Measurements from ENCODE around the gene SLC30A4.

The SLC30A4 gene

GRCh38 chr15:45448066-45448915 lies 74.3 kb downstream of the SLC30A4 start:
- H3K9me3 ChIP-seq (ENCODE audit: control insufficient read depth, low read depth, low read length), result peaks cover 6% of the 10 kb centered on the region
- H3K4me1 ChIP-seq (ENCODE audit: control insufficient read depth, low read depth, low read length), result no peaks in the 10 kb centered on the region
- no peaks in the 10 kb centered on the region for H3K27me3 ChIP-seq (ENCODE audit: control insufficient read depth, insufficient read depth, low read length)
- no peak overlapping the region for H3K9ac ChIP-seq (ENCODE audit: low read length)
- no peak overlapping the region for H3K27ac ChIP-seq (ENCODE audit: low read length)
- H3K36me3 ChIP-seq (ENCODE audit: control insufficient read depth, low read depth, low read length), result no peaks in the 10 kb centered on the region
- H3K4me3 ChIP-seq (ENCODE audit: low read length), result no peak overlapping the region

GRCh38 chr15:45443645-45444044 lies 78.9 kb downstream of the SLC30A4 start:
- Histone ChIP-seq H3K9ac (ENCODE audit: low read length) (no peak overlapping the region), H3K4me3 (ENCODE audit: low read length) (no peak overlapping the region), H3K36me3 (ENCODE audit: control insufficient read depth, low read depth, low read length) (no peaks in the 10 kb centered on the region), H3K27ac (ENCODE audit: low read length) (no peak overlapping the region), H3K27me3 (ENCODE audit: control insufficient read depth, insufficient read depth, low read length) (no peaks in the 10 kb centered on the region), H3K9me3 (ENCODE audit: control insufficient read depth, low read depth, low read length) (no peaks in the 10 kb centered on the region), H3K4me1 (ENCODE audit: control insufficient read depth, low read depth, low read length) (peaks cover 3% of the 10 kb centered on the region)

- Histone ChIP-seq H3K4me3 (ENCODE audit: low read length) (no peak overlapping the region), H3K9ac (ENCODE audit: low read length) (no peak overlapping the region), H3K4me1 (ENCODE audit: control insufficient read depth, low read depth, low read length) (peaks cover 3% of the 10 kb centered on the region), H3K36me3 (ENCODE audit: control insufficient read depth, low read depth, low read length) (no peaks in the 10 kb centered on the region), H3K27ac (ENCODE audit: low read length) (no peak overlapping the region), H3K27me3 (ENCODE audit: control insufficient read depth, insufficient read depth, low read length) (no peaks in the 10 kb centered on the region), H3K9me3 (ENCODE audit: control insufficient read depth, low read depth, low read length) (no peaks in the 10 kb centered on the region)
Observed at GRCh38 chr15:45442507-45443135, 79.9 kb downstream of the SLC30A4 start.

GRCh38 chr15:45441686-45442085 lies 80.9 kb downstream of the SLC30A4 start:
- Histone ChIP-seq H3K27me3 (ENCODE audit: control insufficient read depth, insufficient read depth, low read length) (no peaks in the 10 kb centered on the region), H3K9me3 (ENCODE audit: control insufficient read depth, low read depth, low read length) (no peaks in the 10 kb centered on the region), H3K9ac (ENCODE audit: low read length) (no peak overlapping the region), H3K4me1 (ENCODE audit: control insufficient read depth, low read depth, low read length) (peaks cover 3% of the 10 kb centered on the region), H3K27ac (ENCODE audit: low read length) (no peak overlapping the region), H3K4me3 (ENCODE audit: low read length) (no peak overlapping the region), H3K36me3 (ENCODE audit: control insufficient read depth, low read depth, low read length) (no peaks in the 10 kb centered on the region)

GRCh38 chr15:45441036-45441435 lies 81.5 kb downstream of the SLC30A4 start:
- Histone ChIP-seq H3K4me3 (ENCODE audit: low read length) (no peak overlapping the region), H3K4me1 (ENCODE audit: control insufficient read depth, low read depth, low read length) (peaks cover 3% of the 10 kb centered on the region), H3K27me3 (ENCODE audit: control insufficient read depth, insufficient read depth, low read length) (no peaks in the 10 kb centered on the region), H3K9me3 (ENCODE audit: control insufficient read depth, low read depth, low read length) (no peaks in the 10 kb centered on the region), H3K9ac (ENCODE audit: low read length) (no peak overlapping the region), H3K36me3 (ENCODE audit: control insufficient read depth, low read depth, low read length) (no peaks in the 10 kb centered on the region), H3K27ac (ENCODE audit: low read length) (no peak overlapping the region)

GRCh38 chr15:45439521-45440260 lies 82.9 kb downstream of the SLC30A4 start:
- Histone ChIP-seq H3K9ac (ENCODE audit: low read length) (no peak overlapping the region), H3K36me3 (ENCODE audit: control insufficient read depth, low read depth, low read length) (no peaks in the 10 kb centered on the region), H3K4me3 (ENCODE audit: low read length) (no peak overlapping the region), H3K4me1 (ENCODE audit: control insufficient read depth, low read depth, low read length) (peaks cover 3% of the 10 kb centered on the region), H3K27ac (ENCODE audit: low read length) (no peak overlapping the region), H3K9me3 (ENCODE audit: control insufficient read depth, low read depth, low read length) (no peaks in the 10 kb centered on the region), H3K27me3 (ENCODE audit: control insufficient read depth, insufficient read depth, low read length) (no peaks in the 10 kb centered on the region)

DNA sequence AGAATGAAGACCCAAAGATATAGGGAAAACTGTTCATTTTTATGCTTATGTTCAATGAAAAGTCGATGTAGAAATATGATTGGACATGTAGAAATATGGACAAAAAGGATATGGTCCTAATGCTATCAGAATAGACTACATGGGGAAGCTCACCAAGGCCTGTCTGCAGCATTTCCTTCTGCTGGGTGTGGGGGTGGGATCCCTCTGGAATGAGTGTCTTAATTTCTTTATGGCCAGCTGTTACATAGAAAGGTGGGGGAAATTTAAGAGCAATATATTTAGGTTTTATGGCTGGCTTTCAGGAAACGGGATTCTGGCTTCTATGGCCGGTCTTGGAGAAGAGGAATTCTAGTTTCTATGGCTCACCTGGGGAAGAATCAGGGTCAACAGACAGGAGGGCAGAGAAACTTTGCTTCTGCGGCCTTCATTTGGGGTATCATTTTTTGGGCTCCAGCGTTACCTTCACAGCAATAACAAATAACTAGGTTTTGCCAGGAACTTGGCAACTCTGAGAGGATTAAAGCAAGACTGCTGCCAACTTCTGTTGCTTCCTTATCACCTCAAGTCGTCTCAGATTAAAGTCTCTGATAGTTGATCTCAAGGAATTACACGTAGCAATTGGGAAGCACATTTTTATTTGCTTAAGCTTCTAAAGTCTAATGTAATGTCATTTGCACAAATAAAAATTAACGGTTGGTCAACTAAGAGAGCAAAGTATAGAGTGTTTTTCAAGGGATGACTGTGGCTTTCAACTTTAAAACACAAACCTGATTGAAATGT lies 87.2 kb downstream of the SLC30A4 start:
- no peak overlapping the region for H3K4me3 ChIP-seq (ENCODE audit: low read length)
- H3K27ac ChIP-seq (ENCODE audit: low read length), result no peak overlapping the region
- no peaks in the 10 kb centered on the region for H3K36me3 ChIP-seq (ENCODE audit: control insufficient read depth, low read depth, low read length)
- no peak overlapping the region for H3K9ac ChIP-seq (ENCODE audit: low read length)
- no peaks in the 10 kb centered on the region for H3K4me1 ChIP-seq (ENCODE audit: control insufficient read depth, low read depth, low read length)
- H3K27me3 ChIP-seq (ENCODE audit: control insufficient read depth, insufficient read depth, low read length), result peaks cover 27% of the 10 kb centered on the region
- H3K9me3 ChIP-seq (ENCODE audit: control insufficient read depth, low read depth, low read length), result no peaks in the 10 kb centered on the region

- Histone ChIP-seq H3K9me3 (ENCODE audit: control insufficient read depth, low read depth, low read length) (no peaks in the 10 kb centered on the region), H3K27ac (ENCODE audit: low read length) (no peak overlapping the region), H3K36me3 (ENCODE audit: control insufficient read depth, low read depth, low read length) (no peaks in the 10 kb centered on the region), H3K4me3 (ENCODE audit: low read length) (no peak overlapping the region), H3K9ac (ENCODE audit: low read length) (no peak overlapping the region), H3K27me3 (ENCODE audit: control insufficient read depth, insufficient read depth, low read length) (peaks cover 32% of the 10 kb centered on the region), H3K4me1 (ENCODE audit: control insufficient read depth, low read depth, low read length) (no peaks in the 10 kb centered on the region)
Observed at GRCh38 chr15:45434078-45434567, 88.4 kb downstream of the SLC30A4 start.

GRCh38 chr15:45431511-45431910 lies 91.0 kb downstream of the SLC30A4 start:
- no peak overlapping the region for H3K9ac ChIP-seq (ENCODE audit: low read length)
- peaks cover 37% of the 10 kb centered on the region for H3K27me3 ChIP-seq (ENCODE audit: control insufficient read depth, insufficient read depth, low read length)
- no peaks in the 10 kb centered on the region for H3K36me3 ChIP-seq (ENCODE audit: control insufficient read depth, low read depth, low read length)
- H3K27ac ChIP-seq (ENCODE audit: low read length), result no peak overlapping the region
- no peak overlapping the region for H3K4me3 ChIP-seq (ENCODE audit: low read length)
- H3K9me3 ChIP-seq (ENCODE audit: control insufficient read depth, low read depth, low read length), result no peaks in the 10 kb centered on the region
- no peaks in the 10 kb centered on the region for H3K4me1 ChIP-seq (ENCODE audit: control insufficient read depth, low read depth, low read length)

- Histone ChIP-seq H3K9ac (ENCODE audit: low read length) (no peak overlapping the region), H3K9me3 (ENCODE audit: control insufficient read depth, low read depth, low read length) (no peaks in the 10 kb centered on the region), H3K4me1 (ENCODE audit: control insufficient read depth, low read depth, low read length) (no peaks in the 10 kb centered on the region), H3K27me3 (ENCODE audit: control insufficient read depth, insufficient read depth, low read length) (peaks cover 37% of the 10 kb centered on the region), H3K27ac (ENCODE audit: low read length) (no peak overlapping the region), H3K36me3 (ENCODE audit: control insufficient read depth, low read depth, low read length) (no peaks in the 10 kb centered on the region), H3K4me3 (ENCODE audit: low read length) (peak overlapping the region; percentile 45)
Observed at GRCh38 chr15:45429941-45430792, 92.4 kb downstream of the SLC30A4 start.

Data from iPS-18a (cell line).